ENCODE data around the gene RHOC.

RHOC gene

GRCh38 chr1:112702067-112702395 lies 4.9 kb downstream of the RHOC start:
- DNase-seq (ENCODE audit: low read depth): no peak

- no peak for DNase-seq (ENCODE audit: low read depth)
Measured at GRCh38 chr1:112701227-112702066, 5.5 kb downstream of the RHOC start.

GRCh38 chr1:112700290-112701226 lies 6.4 kb downstream of the RHOC start:
- DNase-seq (ENCODE audit: low read depth): peak; percentile 87

- DNase-seq (ENCODE audit: low read depth): no peak
Measured at GRCh38 chr1:112699425-112700144, 7.3 kb downstream of the RHOC start.

GRCh38 chr1:112698366-112699310 lies 8.3 kb downstream of the RHOC start:
- DNase-seq (ENCODE audit: low read depth): no peak

- no peak for DNase-seq (ENCODE audit: low read depth)
Measured at GRCh38 chr1:112697781-112698201, 9.1 kb downstream of the RHOC start.

GRCh38 chr1:112696578-112697314 lies 10.2 kb downstream of the RHOC start:
- DNase-seq (ENCODE audit: low read depth): no peak

- no peak for DNase-seq (ENCODE audit: low read depth)
Measured at GRCh38 chr1:112695276-112695675, 11.7 kb downstream of the RHOC start.

- no peak for DNase-seq (ENCODE audit: low read depth)
Measured at GRCh38 chr1:112694363-112694929, 12.5 kb downstream of the RHOC start.

- DNase-seq (ENCODE audit: low read depth): no peak
Measured at GRCh38 chr1:112693821-112694220, 13.1 kb downstream of the RHOC start.

GRCh38 chr1:112692681-112693080 lies 14.2 kb downstream of the RHOC start:
- DNase-seq (ENCODE audit: low read depth): no peak

- DNase-seq (ENCODE audit: low read depth): no peak
Measured at GRCh38 chr1:112689842-112690237, 17.1 kb downstream of the RHOC start.

- DNase-seq (ENCODE audit: low read depth): no peak
Measured at GRCh38 chr1:112689196-112689841, 17.6 kb downstream of the RHOC start.

- DNase-seq (ENCODE audit: low read depth): no peak
Measured at GRCh38 chr1:112688781-112689193, 18.1 kb downstream of the RHOC start.

- no peak for DNase-seq (ENCODE audit: low read depth)
Measured at GRCh38 chr1:112687785-112688496, 19.0 kb downstream of the RHOC start.

GRCh38 chr1:112687361-112687760 lies 19.6 kb downstream of the RHOC start:
- DNase-seq (ENCODE audit: low read depth): no peak

- DNase-seq (ENCODE audit: low read depth): no peak
Measured at GRCh38 chr1:112686835-112687234, 20.1 kb downstream of the RHOC start.

GRCh38 chr1:112686417-112686816 lies 20.5 kb downstream of the RHOC start:
- DNase-seq (ENCODE audit: low read depth): no peak

GRCh38 chr1:112685913-112686312 lies 21.0 kb downstream of the RHOC start:
- DNase-seq (ENCODE audit: low read depth): no peak

All from HS-5 (cell line).